ENCODE data around the gene UPK2.

Gene UPK2

GRCh38 chr11:118928101-118928869, 27.8 kb upstream of the UPK2 start (continued):
- TF ChIP-seq, protein P1, sequence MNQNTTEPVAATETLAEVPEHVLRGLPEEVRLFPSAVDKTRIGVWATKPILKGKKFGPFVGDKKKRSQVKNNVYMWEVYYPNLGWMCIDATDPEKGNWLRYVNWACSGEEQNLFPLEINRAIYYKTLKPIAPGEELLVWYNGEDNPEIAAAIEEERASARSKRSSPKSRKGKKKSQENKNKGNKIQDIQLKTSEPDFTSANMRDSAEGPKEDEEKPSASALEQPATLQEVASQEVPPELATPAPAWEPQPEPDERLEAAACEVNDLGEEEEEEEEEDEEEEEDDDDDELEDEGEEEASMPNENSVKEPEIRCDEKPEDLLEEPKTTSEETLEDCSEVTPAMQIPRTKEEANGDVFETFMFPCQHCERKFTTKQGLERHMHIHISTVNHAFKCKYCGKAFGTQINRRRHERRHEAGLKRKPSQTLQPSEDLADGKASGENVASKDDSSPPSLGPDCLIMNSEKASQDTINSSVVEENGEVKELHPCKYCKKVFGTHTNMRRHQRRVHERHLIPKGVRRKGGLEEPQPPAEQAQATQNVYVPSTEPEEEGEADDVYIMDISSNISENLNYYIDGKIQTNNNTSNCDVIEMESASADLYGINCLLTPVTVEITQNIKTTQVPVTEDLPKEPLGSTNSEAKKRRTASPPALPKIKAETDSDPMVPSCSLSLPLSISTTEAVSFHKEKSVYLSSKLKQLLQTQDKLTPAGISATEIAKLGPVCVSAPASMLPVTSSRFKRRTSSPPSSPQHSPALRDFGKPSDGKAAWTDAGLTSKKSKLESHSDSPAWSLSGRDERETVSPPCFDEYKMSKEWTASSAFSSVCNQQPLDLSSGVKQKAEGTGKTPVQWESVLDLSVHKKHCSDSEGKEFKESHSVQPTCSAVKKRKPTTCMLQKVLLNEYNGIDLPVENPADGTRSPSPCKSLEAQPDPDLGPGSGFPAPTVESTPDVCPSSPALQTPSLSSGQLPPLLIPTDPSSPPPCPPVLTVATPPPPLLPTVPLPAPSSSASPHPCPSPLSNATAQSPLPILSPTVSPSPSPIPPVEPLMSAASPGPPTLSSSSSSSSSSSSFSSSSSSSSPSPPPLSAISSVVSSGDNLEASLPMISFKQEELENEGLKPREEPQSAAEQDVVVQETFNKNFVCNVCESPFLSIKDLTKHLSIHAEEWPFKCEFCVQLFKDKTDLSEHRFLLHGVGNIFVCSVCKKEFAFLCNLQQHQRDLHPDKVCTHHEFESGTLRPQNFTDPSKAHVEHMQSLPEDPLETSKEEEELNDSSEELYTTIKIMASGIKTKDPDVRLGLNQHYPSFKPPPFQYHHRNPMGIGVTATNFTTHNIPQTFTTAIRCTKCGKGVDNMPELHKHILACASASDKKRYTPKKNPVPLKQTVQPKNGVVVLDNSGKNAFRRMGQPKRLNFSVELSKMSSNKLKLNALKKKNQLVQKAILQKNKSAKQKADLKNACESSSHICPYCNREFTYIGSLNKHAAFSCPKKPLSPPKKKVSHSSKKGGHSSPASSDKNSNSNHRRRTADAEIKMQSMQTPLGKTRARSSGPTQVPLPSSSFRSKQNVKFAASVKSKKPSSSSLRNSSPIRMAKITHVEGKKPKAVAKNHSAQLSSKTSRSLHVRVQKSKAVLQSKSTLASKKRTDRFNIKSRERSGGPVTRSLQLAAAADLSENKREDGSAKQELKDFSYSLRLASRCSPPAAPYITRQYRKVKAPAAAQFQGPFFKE (tag by site-specific recombination; IDR thresholded peaks at IDR 0.05; ENCODE audit: borderline replicate concordance): no peak
- no peak for TF ChIP-seq ZNF645 (tag by site-specific recombination; IDR thresholded peaks at IDR 0.05)
- no peak for TF ChIP-seq ZNF391 (tag by site-specific recombination; IDR thresholded peaks at IDR 0.05; ENCODE audit: borderline replicate concordance, low read depth)
- TF ChIP-seq KLF9 (tag by site-specific recombination; IDR thresholded peaks at IDR 0.05; ENCODE audit: low read depth): 0 out of 2 replicates have a peak, but pooled peaks have one; percentile 26
- peak; percentile 84; the same call in 1 of the 2 replicates for TF ChIP-seq ZEB2 (tag by site-specific recombination; IDR thresholded peaks at IDR 0.05)
- TF ChIP-seq, protein P2, sequence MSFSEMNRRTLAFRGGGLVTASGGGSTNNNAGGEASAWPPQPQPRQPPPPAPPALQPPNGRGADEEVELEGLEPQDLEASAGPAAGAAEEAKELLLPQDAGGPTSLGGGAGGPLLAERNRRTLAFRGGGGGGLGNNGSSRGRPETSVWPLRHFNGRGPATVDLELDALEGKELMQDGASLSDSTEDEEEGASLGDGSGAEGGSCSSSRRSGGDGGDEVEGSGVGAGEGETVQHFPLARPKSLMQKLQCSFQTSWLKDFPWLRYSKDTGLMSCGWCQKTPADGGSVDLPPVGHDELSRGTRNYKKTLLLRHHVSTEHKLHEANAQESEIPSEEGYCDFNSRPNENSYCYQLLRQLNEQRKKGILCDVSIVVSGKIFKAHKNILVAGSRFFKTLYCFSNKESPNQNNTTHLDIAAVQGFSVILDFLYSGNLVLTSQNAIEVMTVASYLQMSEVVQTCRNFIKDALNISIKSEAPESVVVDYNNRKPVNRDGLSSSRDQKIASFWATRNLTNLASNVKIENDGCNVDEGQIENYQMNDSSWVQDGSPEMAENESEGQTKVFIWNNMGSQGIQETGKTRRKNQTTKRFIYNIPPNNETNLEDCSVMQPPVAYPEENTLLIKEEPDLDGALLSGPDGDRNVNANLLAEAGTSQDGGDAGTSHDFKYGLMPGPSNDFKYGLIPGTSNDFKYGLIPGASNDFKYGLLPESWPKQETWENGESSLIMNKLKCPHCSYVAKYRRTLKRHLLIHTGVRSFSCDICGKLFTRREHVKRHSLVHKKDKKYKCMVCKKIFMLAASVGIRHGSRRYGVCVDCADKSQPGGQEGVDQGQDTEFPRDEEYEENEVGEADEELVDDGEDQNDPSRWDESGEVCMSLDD (tag by site-specific recombination; IDR thresholded peaks at IDR 0.05): peak; percentile 81
- TF ChIP-seq, protein P3, sequence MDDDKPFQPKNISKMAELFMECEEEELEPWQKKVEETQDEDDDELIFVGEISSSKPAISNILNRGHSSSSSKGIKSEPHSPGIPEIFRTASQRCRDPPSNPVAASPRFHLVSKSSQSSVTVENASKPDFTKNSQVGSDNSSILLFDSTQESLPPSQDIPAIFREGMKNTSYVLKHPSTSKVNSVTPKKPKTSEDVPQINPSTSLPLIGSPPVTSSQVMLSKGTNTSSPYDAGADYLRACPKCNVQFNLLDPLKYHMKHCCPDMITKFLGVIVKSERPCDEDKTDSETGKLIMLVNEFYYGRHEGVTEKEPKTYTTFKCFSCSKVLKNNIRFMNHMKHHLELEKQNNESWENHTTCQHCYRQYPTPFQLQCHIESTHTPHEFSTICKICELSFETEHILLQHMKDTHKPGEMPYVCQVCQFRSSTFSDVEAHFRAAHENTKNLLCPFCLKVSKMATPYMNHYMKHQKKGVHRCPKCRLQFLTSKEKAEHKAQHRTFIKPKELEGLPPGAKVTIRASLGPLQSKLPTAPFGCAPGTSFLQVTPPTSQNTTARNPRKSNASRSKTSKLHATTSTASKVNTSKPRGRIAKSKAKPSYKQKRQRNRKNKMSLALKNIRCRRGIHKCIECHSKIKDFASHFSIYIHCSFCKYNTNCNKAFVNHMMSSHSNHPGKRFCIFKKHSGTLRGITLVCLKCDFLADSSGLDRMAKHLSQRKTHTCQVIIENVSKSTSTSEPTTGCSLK (tag by site-specific recombination; IDR thresholded peaks at IDR 0.05): no peak
- no peak for TF ChIP-seq ZNF324 (tag by site-specific recombination; IDR thresholded peaks at IDR 0.05)
- no peak for TF ChIP-seq ZBTB8A (tag by site-specific recombination; IDR thresholded peaks at IDR 0.05)
- TF ChIP-seq BCL11B (tag by site-specific recombination; IDR thresholded peaks at IDR 0.05; ENCODE audit: low read depth): no peak
- TF ChIP-seq ZNF202 (tag by site-specific recombination; IDR thresholded peaks at IDR 0.05; ENCODE audit: borderline replicate concordance): no peak
- TF ChIP-seq ZNF621 (tag by site-specific recombination; IDR thresholded peaks at IDR 0.05): no peak
- TF ChIP-seq KLF7 (tag by site-specific recombination; IDR thresholded peaks at IDR 0.05; ENCODE audit: borderline replicate concordance): no peak
- TF ChIP-seq ZNF274 (IDR thresholded peaks at IDR 0.05; ENCODE audit: low read length): no peak
- TF ChIP-seq ZNF274 (tag by site-specific recombination; IDR thresholded peaks at IDR 0.05; ENCODE audit: borderline replicate concordance): no peak
- TF ChIP-seq ATF2 (tag by site-specific recombination; IDR thresholded peaks at IDR 0.05; ENCODE audit: low read depth): no peak
- TF ChIP-seq ZNF692 (tag by site-specific recombination; IDR thresholded peaks at IDR 0.05): peak; percentile 61
- TF ChIP-seq ZNF18 (tag by site-specific recombination; IDR thresholded peaks at IDR 0.05): no peak
- no peak for TF ChIP-seq ZNF558 (tag by site-specific recombination; IDR thresholded peaks at IDR 0.05)
- TF ChIP-seq ZNF169 (tag by site-specific recombination; IDR thresholded peaks at IDR 0.05): no peak

Data from HEK293 (cell line).